ENCODE data around the gene DCP1B.

Gene DCP1B

GRCh38 chr12:2004113-2004929 is at the start of gene DCP1B:
Gene DCP1B, minus strand, starts transcription at chr12:2004457. Its CDS starts 26 bp downstream, at chr12:2004431.
- peaks cover 9 to 16% of the 10 kb centered on the region in 2 donors for H3K4me1 ChIP-seq (ENCODE audit: control insufficient read depth in 1 of 2, insufficient read depth in 2 of 2, low read length in 2 of 2)
- H3K4me3 ChIP-seq (ENCODE audit: low read depth in 1 of 2, low read length in 2 of 2): peak within 1 kb of the TSS; percentile 97 to 99
- H3K9me3 ChIP-seq (ENCODE audit: control insufficient read depth in 1 of 2, low read length in 2 of 2): no peaks in the 10 kb centered on the region
- peak within 1 kb of the TSS; percentile 99 for H3K27ac ChIP-seq (ENCODE audit: low read length)
- H3K27me3 ChIP-seq (ENCODE audit: low read depth, low read length): no peaks in the 10 kb centered on the region
- H3K36me3 ChIP-seq (ENCODE audit: control insufficient read depth in 1 of 2, insufficient read depth in 2 of 2, low read length in 2 of 2): no peaks in the 10 kb centered on the region

- peaks cover 13% of the 10 kb centered on the region for H3K27me3 ChIP-seq (ENCODE audit: low read depth, low read length)
- H3K4me1 ChIP-seq (ENCODE audit: control insufficient read depth in 1 of 2, insufficient read depth in 2 of 2, low read length in 2 of 2): peaks cover 0 to 18% of the 10 kb centered on the region in 2 donors
- peak overlapping the region; percentile 85 for H3K27ac ChIP-seq (ENCODE audit: low read length)
- H3K9me3 ChIP-seq (ENCODE audit: control insufficient read depth in 1 of 2, low read length in 2 of 2): no peaks in the 10 kb centered on the region
- peak overlapping the region in 1 of 2 donors; percentile 74 for H3K4me3 ChIP-seq (ENCODE audit: low read depth in 1 of 2, low read length in 2 of 2)
- H3K36me3 ChIP-seq (ENCODE audit: control insufficient read depth in 1 of 2, insufficient read depth in 2 of 2, low read length in 2 of 2): no peaks in the 10 kb centered on the region
Observed at GRCh38 chr12:2053691-2054090, 49.4 kb upstream of the DCP1B start.

GRCh38 chr12:2052826-2053678 is 48.8 kb upstream of the DCP1B start, which contains the start of gene CACNA1C:
Gene CACNA1C, plus strand, starts transcription at chr12:2052987. Its CDS starts 576 bp downstream, at chr12:2053563.
- peak within 1 kb of the TSS; percentile 85 for H3K27ac ChIP-seq (ENCODE audit: low read length)
- H3K9me3 ChIP-seq (ENCODE audit: control insufficient read depth in 1 of 2, low read length in 2 of 2): no peaks in the 10 kb centered on the region
- peaks cover 0 to 18% of the 10 kb centered on the region in 2 donors for H3K4me1 ChIP-seq (ENCODE audit: control insufficient read depth in 1 of 2, insufficient read depth in 2 of 2, low read length in 2 of 2)
- no peaks in the 10 kb centered on the region for H3K36me3 ChIP-seq (ENCODE audit: control insufficient read depth in 1 of 2, insufficient read depth in 2 of 2, low read length in 2 of 2)
- H3K4me3 ChIP-seq (ENCODE audit: low read depth in 1 of 2, low read length in 2 of 2): peak within 1 kb of the TSS; percentile 72 to 74
- H3K27me3 ChIP-seq (ENCODE audit: low read depth, low read length): peaks cover 13% of the 10 kb centered on the region

GRCh38 chr12:2051700-2052621 is 47.7 kb upstream of the DCP1B start:
- Histone ChIP-seq H3K27me3 (ENCODE audit: low read depth, low read length) (peaks cover 13% of the 10 kb centered on the region), H3K4me1 (ENCODE audit: control insufficient read depth in 1 of 2, insufficient read depth in 2 of 2, low read length in 2 of 2) (peaks cover 0 to 18% of the 10 kb centered on the region in 2 donors), H3K36me3 (ENCODE audit: control insufficient read depth in 1 of 2, insufficient read depth in 2 of 2, low read length in 2 of 2) (no peaks in the 10 kb centered on the region), H3K27ac (ENCODE audit: low read length) (no peak overlapping the region), H3K9me3 (ENCODE audit: control insufficient read depth in 1 of 2, low read length in 2 of 2) (no peaks in the 10 kb centered on the region), H3K4me3 (ENCODE audit: low read depth in 1 of 2, low read length in 2 of 2) (peak overlapping the region; percentile 59 to 65)

GRCh38 chr12:2049604-2050540 is 45.6 kb upstream of the DCP1B start:
- Histone ChIP-seq H3K27me3 (ENCODE audit: low read depth, low read length) (peaks cover 7% of the 10 kb centered on the region), H3K4me3 (ENCODE audit: low read depth in 1 of 2, low read length in 2 of 2) (no peak overlapping the region), H3K4me1 (ENCODE audit: control insufficient read depth in 1 of 2, insufficient read depth in 2 of 2, low read length in 2 of 2) (peaks cover 0 to 14% of the 10 kb centered on the region in 2 donors), H3K9me3 (ENCODE audit: control insufficient read depth in 1 of 2, low read length in 2 of 2) (no peaks in the 10 kb centered on the region), H3K27ac (ENCODE audit: low read length) (no peak overlapping the region), H3K36me3 (ENCODE audit: control insufficient read depth in 1 of 2, insufficient read depth in 2 of 2, low read length in 2 of 2) (no peaks in the 10 kb centered on the region)

DNA sequence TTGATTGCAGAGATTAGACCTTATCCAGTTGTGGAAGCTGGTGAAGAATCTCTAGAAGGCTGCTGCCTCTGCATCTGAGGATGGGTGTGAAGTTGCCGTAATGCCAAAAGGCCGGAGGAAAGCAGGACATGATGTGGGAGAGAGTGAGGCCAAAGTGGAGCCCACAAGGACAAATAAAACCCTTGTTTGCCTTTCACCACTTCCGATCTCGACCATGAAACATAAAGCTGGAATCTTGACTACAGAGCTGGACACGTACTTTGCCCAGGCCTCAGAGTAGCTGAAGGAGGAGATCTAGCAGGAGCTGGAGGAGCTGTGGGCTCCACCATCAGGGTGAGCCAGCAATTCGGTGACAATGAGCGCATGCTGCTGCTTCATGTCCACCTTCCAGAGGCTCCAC is 43.5 kb upstream of the DCP1B start:
- Histone ChIP-seq H3K36me3 (ENCODE audit: control insufficient read depth in 1 of 2, insufficient read depth in 2 of 2, low read length in 2 of 2) (no peaks in the 10 kb centered on the region), H3K27me3 (ENCODE audit: low read depth, low read length) (no peaks in the 10 kb centered on the region), H3K9me3 (ENCODE audit: control insufficient read depth in 1 of 2, low read length in 2 of 2) (no peaks in the 10 kb centered on the region), H3K4me1 (ENCODE audit: control insufficient read depth in 1 of 2, insufficient read depth in 2 of 2, low read length in 2 of 2) (peaks cover 0 to 9% of the 10 kb centered on the region in 2 donors), H3K4me3 (ENCODE audit: low read depth in 1 of 2, low read length in 2 of 2) (no peak overlapping the region), H3K27ac (ENCODE audit: low read length) (no peak overlapping the region)

DNA sequence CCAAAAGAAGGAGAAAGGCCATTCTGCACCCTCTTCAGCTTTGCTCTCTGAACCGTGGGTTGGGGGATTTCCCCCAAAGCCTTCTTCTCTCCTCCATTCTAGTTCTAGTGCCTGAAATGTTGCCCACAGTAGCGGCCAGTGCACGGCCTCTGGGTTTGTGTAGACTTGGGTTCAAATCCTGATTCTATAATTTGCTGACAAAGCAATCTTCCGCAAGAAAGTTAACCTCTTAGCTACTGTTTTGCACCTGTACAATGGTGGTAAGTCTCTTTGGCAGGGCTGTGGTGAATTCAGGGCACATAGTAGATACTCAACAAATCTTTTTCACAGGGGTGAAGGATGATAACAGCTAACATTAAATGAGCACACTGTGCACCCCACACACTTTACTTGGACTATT is 42.7 kb upstream of the DCP1B start:
- no peak overlapping the region for H3K4me3 ChIP-seq (ENCODE audit: low read depth in 1 of 2, low read length in 2 of 2)
- H3K27me3 ChIP-seq (ENCODE audit: low read depth, low read length): no peaks in the 10 kb centered on the region
- peaks cover 0 to 6% of the 10 kb centered on the region in 2 donors for H3K4me1 ChIP-seq (ENCODE audit: control insufficient read depth in 1 of 2, insufficient read depth in 2 of 2, low read length in 2 of 2)
- H3K36me3 ChIP-seq (ENCODE audit: control insufficient read depth in 1 of 2, insufficient read depth in 2 of 2, low read length in 2 of 2): no peaks in the 10 kb centered on the region
- no peak overlapping the region for H3K27ac ChIP-seq (ENCODE audit: low read length)
- H3K9me3 ChIP-seq (ENCODE audit: control insufficient read depth in 1 of 2, low read length in 2 of 2): no peaks in the 10 kb centered on the region

DNA sequence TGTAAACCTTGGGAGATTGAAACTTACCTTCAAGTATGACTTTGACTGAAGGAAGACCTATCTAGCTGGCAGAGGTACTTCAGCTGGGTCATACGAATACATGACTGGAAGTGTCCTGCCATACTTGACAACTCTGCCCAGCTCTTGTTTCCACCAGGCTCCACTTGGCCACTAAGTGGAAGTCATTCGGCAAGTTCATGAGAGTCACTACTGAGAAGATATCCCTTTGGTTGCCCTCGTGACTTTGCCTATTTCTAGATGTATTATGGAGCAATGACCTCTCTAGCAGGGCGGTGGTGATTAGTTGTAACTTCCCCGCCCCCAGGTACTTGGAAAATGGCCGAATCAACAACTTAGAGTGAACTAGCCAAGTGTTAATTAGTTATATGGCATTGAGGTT is 39.9 kb upstream of the DCP1B start:
- no peaks in the 10 kb centered on the region for H3K4me1 ChIP-seq (ENCODE audit: control insufficient read depth in 1 of 2, insufficient read depth in 2 of 2, low read length in 2 of 2)
- H3K9me3 ChIP-seq (ENCODE audit: control insufficient read depth in 1 of 2, low read length in 2 of 2): no peaks in the 10 kb centered on the region
- H3K27me3 ChIP-seq (ENCODE audit: low read depth, low read length): no peaks in the 10 kb centered on the region
- no peaks in the 10 kb centered on the region for H3K36me3 ChIP-seq (ENCODE audit: control insufficient read depth in 1 of 2, insufficient read depth in 2 of 2, low read length in 2 of 2)
- no peak overlapping the region for H3K4me3 ChIP-seq (ENCODE audit: low read depth in 1 of 2, low read length in 2 of 2)
- no peak overlapping the region for H3K27ac ChIP-seq (ENCODE audit: low read length)

- H3K9me3 ChIP-seq (ENCODE audit: control insufficient read depth in 1 of 2, low read length in 2 of 2): no peaks in the 10 kb centered on the region
- no peak overlapping the region for H3K27ac ChIP-seq (ENCODE audit: low read length)
- no peak overlapping the region for H3K4me3 ChIP-seq (ENCODE audit: low read depth in 1 of 2, low read length in 2 of 2)
- no peaks in the 10 kb centered on the region for H3K4me1 ChIP-seq (ENCODE audit: control insufficient read depth in 1 of 2, insufficient read depth in 2 of 2, low read length in 2 of 2)
- H3K36me3 ChIP-seq (ENCODE audit: control insufficient read depth in 1 of 2, insufficient read depth in 2 of 2, low read length in 2 of 2): no peaks in the 10 kb centered on the region
- H3K27me3 ChIP-seq (ENCODE audit: low read depth, low read length): no peaks in the 10 kb centered on the region
Observed at GRCh38 chr12:2043054-2043453, 38.8 kb upstream of the DCP1B start.

DNA sequence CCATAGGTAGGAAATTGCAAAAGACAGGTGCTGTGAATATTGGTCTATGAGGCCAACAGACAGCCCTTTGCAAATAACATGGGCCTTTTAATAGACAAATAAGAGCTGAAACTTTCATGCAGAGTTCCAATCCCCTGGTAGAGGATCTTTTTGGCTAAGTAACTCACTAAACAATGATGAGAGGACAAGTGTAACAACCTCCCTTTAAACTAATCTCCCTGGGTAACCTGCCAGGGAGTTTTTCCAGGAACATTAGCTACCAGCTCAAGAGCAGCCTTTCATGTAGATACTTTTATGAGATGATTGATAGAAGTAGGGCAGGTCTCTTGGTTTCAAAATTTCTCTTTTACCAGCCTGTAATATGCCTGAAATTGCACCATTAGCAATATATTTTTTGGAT is 34.8 kb upstream of the DCP1B start:
- Histone ChIP-seq H3K4me1 (ENCODE audit: control insufficient read depth in 1 of 2, insufficient read depth in 2 of 2, low read length in 2 of 2) (peaks cover 0 to 7% of the 10 kb centered on the region in 2 donors), H3K27me3 (ENCODE audit: low read depth, low read length) (no peaks in the 10 kb centered on the region), H3K4me3 (ENCODE audit: low read depth in 1 of 2, low read length in 2 of 2) (no peak overlapping the region), H3K36me3 (ENCODE audit: control insufficient read depth in 1 of 2, insufficient read depth in 2 of 2, low read length in 2 of 2) (no peaks in the 10 kb centered on the region), H3K27ac (ENCODE audit: low read length) (no peak overlapping the region), H3K9me3 (ENCODE audit: control insufficient read depth in 1 of 2, low read length in 2 of 2) (no peaks in the 10 kb centered on the region)

Data from muscle layer of duodenum (tissue), 2 donors.